ENCODE measurements around the gene TIAL1. TPM values are rescaled to one million over a fixed set of nuclear protein-coding genes. Genes with fewer than 3 reads are reported as not detected.
A peak's percentile ranks its signal among the peaks of the same experiment; 100 is the strongest.

TIAL1 gene
- total and polyA plus RNA-seq, 4 donors = 44.0 to 149 (median 65.4) TPM

GRCh38 chr10:119595676-119596515, 868 bp downstream of the TIAL1 start:
- peaks cover 7 to 44% (median 19%) of the 10 kb centered on the region in 5 donors for H3K4me1 ChIP-seq (ENCODE audit: control insufficient read depth in 5 of 5, insufficient read depth in 5 of 5, low read length in 5 of 5)
- H3K9ac ChIP-seq (ENCODE audit: insufficient read depth in 1 of 2, low read length in 2 of 2) = peak overlapping the region; percentile 46 to 80
- peak; percentile 34 for ATAC-seq (ENCODE audit: insufficient read depth, low FRiP score)
- no peak for TF ChIP-seq CTCF (IDR thresholded peaks at IDR 0.05; ENCODE audit: control extremely low read depth, extremely low read depth)
- peak overlapping the region; percentile 89 to 98 for H3K27ac ChIP-seq (ENCODE audit: low read depth in 1 of 2, low read length in 1 of 2)
- H3K9me3 ChIP-seq (ENCODE audit: control insufficient read depth in 4 of 4, insufficient read depth in 3 of 4, low read length in 3 of 4) = no peaks in the 10 kb centered on the region
- H3K4me3 ChIP-seq = peak overlapping the region; percentile 98
- H3K36me3 ChIP-seq (ENCODE audit: control insufficient read depth in 4 of 4, insufficient read depth in 4 of 4, low read length in 4 of 4) = peaks cover 0 to 9% (median 3%) of the 10 kb centered on the region in 4 donors
- no peaks in the 10 kb centered on the region for H3K27me3 ChIP-seq (ENCODE audit: control insufficient read depth in 3 of 3, insufficient read depth in 3 of 3, low read length in 2 of 3)
- DNase-seq = peak; percentile 37 to 61 (median 52)
- 0% methylated on average over 43 to 50 of the region's 50 CpGs for WGBS, 2 donors

GRCh38 chr10:119595134-119595675, 1.6 kb downstream of the TIAL1 start:
- H3K4me1 ChIP-seq (ENCODE audit: control insufficient read depth in 5 of 5, insufficient read depth in 5 of 5, low read length in 5 of 5) = peaks cover 7 to 44% (median 19%) of the 10 kb centered on the region in 5 donors
- H3K9me3 ChIP-seq (ENCODE audit: control insufficient read depth in 4 of 4, insufficient read depth in 3 of 4, low read length in 3 of 4) = no peaks in the 10 kb centered on the region
- no peaks in the 10 kb centered on the region for H3K27me3 ChIP-seq (ENCODE audit: control insufficient read depth in 3 of 3, insufficient read depth in 3 of 3, low read length in 2 of 3)
- DNase-seq = peak in 1 of 3 donors; percentile 53
- no peak for ATAC-seq (ENCODE audit: insufficient read depth, low FRiP score)
- H3K36me3 ChIP-seq (ENCODE audit: control insufficient read depth in 4 of 4, insufficient read depth in 4 of 4, low read length in 4 of 4) = peaks cover 0 to 9% (median 3%) of the 10 kb centered on the region in 4 donors
- TF ChIP-seq CTCF (IDR thresholded peaks at IDR 0.05; ENCODE audit: control extremely low read depth, extremely low read depth) = no peak
- 23 to 27% methylated on average over 5 of the region's 5 CpGs for WGBS, 2 donors
- H3K4me3 ChIP-seq = peak overlapping the region; percentile 98
- H3K9ac ChIP-seq (ENCODE audit: insufficient read depth in 1 of 2, low read length in 2 of 2) = peak overlapping the region in 1 of 2 donors; percentile 62
- peak overlapping the region in 1 of 2 donors; percentile 98 for H3K27ac ChIP-seq (ENCODE audit: low read depth in 1 of 2, low read length in 1 of 2)

DNA sequence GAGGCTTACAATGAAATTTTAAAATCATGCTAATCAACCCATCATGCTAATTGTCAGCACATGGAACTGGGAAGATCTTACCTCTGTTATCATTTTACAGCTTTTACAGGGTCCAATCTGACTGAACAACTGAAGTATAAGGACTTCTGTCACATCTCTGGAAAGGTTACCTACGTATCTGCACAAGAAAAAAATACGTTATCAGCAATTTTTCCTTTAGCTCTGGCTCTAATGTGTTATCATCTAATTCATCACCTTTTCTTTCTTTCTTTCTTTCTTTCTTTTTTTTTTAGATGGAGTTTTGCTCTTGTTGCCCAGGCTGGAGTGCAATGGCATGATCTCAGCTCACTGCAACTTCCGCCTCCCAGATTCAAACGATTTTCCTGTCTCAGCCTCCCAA, 8.7 kb downstream of the TIAL1 start:
- peaks cover 0 to 14% (median 4%) of the 10 kb centered on the region in 5 donors for H3K4me1 ChIP-seq (ENCODE audit: control insufficient read depth in 5 of 5, insufficient read depth in 5 of 5, low read length in 5 of 5)
- no peak for TF ChIP-seq CTCF (IDR thresholded peaks at IDR 0.05; ENCODE audit: control extremely low read depth, extremely low read depth)
- H3K27me3 ChIP-seq (ENCODE audit: control insufficient read depth in 3 of 3, insufficient read depth in 3 of 3, low read length in 2 of 3) = no peaks in the 10 kb centered on the region
- H3K9me3 ChIP-seq (ENCODE audit: control insufficient read depth in 4 of 4, insufficient read depth in 3 of 4, low read length in 3 of 4) = no peaks in the 10 kb centered on the region
- H3K4me3 ChIP-seq = no peak overlapping the region
- H3K27ac ChIP-seq (ENCODE audit: low read depth in 1 of 2, low read length in 1 of 2) = no peak overlapping the region
- peaks cover 8 to 26% (median 15%) of the 10 kb centered on the region in 4 donors for H3K36me3 ChIP-seq (ENCODE audit: control insufficient read depth in 4 of 4, insufficient read depth in 4 of 4, low read length in 4 of 4)
- 92 to 96% methylated on average over 4 of the region's 4 CpGs for WGBS, 2 donors
- ATAC-seq (ENCODE audit: insufficient read depth, low FRiP score) (no peak), DNase-seq (no peak)
- no peak overlapping the region for H3K9ac ChIP-seq (ENCODE audit: insufficient read depth in 1 of 2, low read length in 2 of 2)
